ENCODE data around the gene IL1RAP.

IL1RAP gene

GRCh38 chr3:190696777-190697501, 183.1 kb downstream of the IL1RAP start:
- TF ChIP-seq, protein P1, sequence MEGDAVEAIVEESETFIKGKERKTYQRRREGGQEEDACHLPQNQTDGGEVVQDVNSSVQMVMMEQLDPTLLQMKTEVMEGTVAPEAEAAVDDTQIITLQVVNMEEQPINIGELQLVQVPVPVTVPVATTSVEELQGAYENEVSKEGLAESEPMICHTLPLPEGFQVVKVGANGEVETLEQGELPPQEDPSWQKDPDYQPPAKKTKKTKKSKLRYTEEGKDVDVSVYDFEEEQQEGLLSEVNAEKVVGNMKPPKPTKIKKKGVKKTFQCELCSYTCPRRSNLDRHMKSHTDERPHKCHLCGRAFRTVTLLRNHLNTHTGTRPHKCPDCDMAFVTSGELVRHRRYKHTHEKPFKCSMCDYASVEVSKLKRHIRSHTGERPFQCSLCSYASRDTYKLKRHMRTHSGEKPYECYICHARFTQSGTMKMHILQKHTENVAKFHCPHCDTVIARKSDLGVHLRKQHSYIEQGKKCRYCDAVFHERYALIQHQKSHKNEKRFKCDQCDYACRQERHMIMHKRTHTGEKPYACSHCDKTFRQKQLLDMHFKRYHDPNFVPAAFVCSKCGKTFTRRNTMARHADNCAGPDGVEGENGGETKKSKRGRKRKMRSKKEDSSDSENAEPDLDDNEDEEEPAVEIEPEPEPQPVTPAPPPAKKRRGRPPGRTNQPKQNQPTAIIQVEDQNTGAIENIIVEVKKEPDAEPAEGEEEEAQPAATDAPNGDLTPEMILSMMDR (IDR thresholded peaks at IDR 0.05; ENCODE audit: low read depth, low read length) = no peak
- DNase-seq = no peak
- Histone ChIP-seq H3K27ac (no peak overlapping the region), H3K9me3 (ENCODE audit: severe bottlenecking) (no peaks in the 10 kb centered on the region), H3K27me3 (ENCODE audit: insufficient read depth, low read depth, severe bottlenecking) (no peaks in the 10 kb centered on the region), H3K36me3 (no peaks in the 10 kb centered on the region), H3K4me3 (ENCODE audit: low read depth, low read length) (no peak overlapping the region)

- Histone ChIP-seq H3K9me3 (ENCODE audit: severe bottlenecking) (no peaks in the 10 kb centered on the region), H3K4me3 (ENCODE audit: low read depth, low read length) (no peak overlapping the region), H3K27ac (no peak overlapping the region), H3K27me3 (ENCODE audit: insufficient read depth, low read depth, severe bottlenecking) (no peaks in the 10 kb centered on the region), H3K36me3 (no peaks in the 10 kb centered on the region)
- DNase-seq = no peak
- TF ChIP-seq, protein P1 (IDR thresholded peaks at IDR 0.05; ENCODE audit: low read depth, low read length) = no peak
Measured at GRCh38 chr3:190697502-190697830, 183.6 kb downstream of the IL1RAP start.

- Histone ChIP-seq H3K4me3 (ENCODE audit: low read depth, low read length) (no peak overlapping the region), H3K9me3 (ENCODE audit: severe bottlenecking) (no peaks in the 10 kb centered on the region), H3K27ac (no peak overlapping the region), H3K36me3 (no peaks in the 10 kb centered on the region), H3K27me3 (ENCODE audit: insufficient read depth, low read depth, severe bottlenecking) (no peaks in the 10 kb centered on the region)
- TF ChIP-seq, protein P1 (IDR thresholded peaks at IDR 0.05; ENCODE audit: low read depth, low read length) = no peak
- no peak for DNase-seq
Measured at GRCh38 chr3:190697901-190698300, 184.0 kb downstream of the IL1RAP start.

DNA sequence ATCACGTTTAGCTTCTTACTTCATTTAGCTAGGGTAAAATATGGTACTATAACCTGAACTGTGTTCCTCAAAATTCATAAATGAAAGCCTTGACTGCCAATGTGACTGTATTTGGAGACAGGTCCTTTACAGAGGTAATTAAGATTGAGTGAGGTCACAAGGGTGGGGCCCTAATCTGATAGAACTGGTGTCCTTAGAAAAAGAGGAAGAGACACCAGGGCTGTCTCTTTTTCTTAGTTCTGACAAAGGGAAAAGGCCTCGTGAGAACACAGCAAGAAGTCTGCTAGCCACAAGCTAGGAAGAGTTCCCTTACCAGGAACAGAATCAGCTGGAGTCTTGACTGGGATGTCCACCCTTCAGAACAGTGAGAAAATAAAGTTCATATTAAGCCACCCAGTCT, 185.9 kb downstream of the IL1RAP start:
- Histone ChIP-seq H3K27ac (no peak overlapping the region), H3K4me3 (ENCODE audit: low read depth, low read length) (no peak overlapping the region), H3K9me3 (ENCODE audit: severe bottlenecking) (no peaks in the 10 kb centered on the region), H3K36me3 (no peaks in the 10 kb centered on the region), H3K27me3 (ENCODE audit: insufficient read depth, low read depth, severe bottlenecking) (no peaks in the 10 kb centered on the region)
- TF ChIP-seq, protein P1 (IDR thresholded peaks at IDR 0.05; ENCODE audit: low read depth, low read length) = no peak
- DNase-seq = no peak

GRCh38 chr3:190701096-190701532, 187.2 kb downstream of the IL1RAP start:
- peak; percentile 28 for DNase-seq
- no peak overlapping the region for H3K4me3 ChIP-seq (ENCODE audit: low read depth, low read length)
- TF ChIP-seq, protein P1 (IDR thresholded peaks at IDR 0.05; ENCODE audit: low read depth, low read length) = peak; percentile 39; the same call in 1 of the 2 replicates

GRCh38 chr3:190706582-190706981, 192.7 kb downstream of the IL1RAP start:
- Histone ChIP-seq H3K9me3 (ENCODE audit: severe bottlenecking) (no peaks in the 10 kb centered on the region), H3K4me3 (ENCODE audit: low read depth, low read length) (no peak overlapping the region), H3K36me3 (no peaks in the 10 kb centered on the region), H3K27ac (no peak overlapping the region), H3K27me3 (ENCODE audit: insufficient read depth, low read depth, severe bottlenecking) (no peaks in the 10 kb centered on the region)
- TF ChIP-seq, protein P1 (IDR thresholded peaks at IDR 0.05; ENCODE audit: low read depth, low read length) = no peak
- DNase-seq = no peak

More at GRCh38 chr3:190701096-190701532, 187.2 kb downstream of the IL1RAP start:
- Histone ChIP-seq H3K27me3 (ENCODE audit: insufficient read depth, low read depth, severe bottlenecking) (no peaks in the 10 kb centered on the region), H3K27ac (no peak overlapping the region), H3K36me3 (no peaks in the 10 kb centered on the region), H3K9me3 (ENCODE audit: severe bottlenecking) (no peaks in the 10 kb centered on the region)
